HPDE6-E6E7 (cell line): ENCODE results near the gene UBE2L5.

ENCODE experiments used
- DNase-seq: peaks from one replicate; pipeline ENCODE4 v3.0.0; 2011; ENCODE audit warnings: missing footprints; ENCODE audit errors: extremely low spot score

UBE2L5 gene

GRCh38 chr13:30404207-30404606 is 18.1 kb upstream of the UBE2L5 start:
- DNase-seq, result no peak

- no peak for DNase-seq
These were observed 15.4 kb upstream of the UBE2L5 start for GRCh38 chr13:30406779-30407416.

- peak; percentile 22 for DNase-seq
These were observed 13.8 kb upstream of the UBE2L5 start for GRCh38 chr13:30408319-30409101.

- DNase-seq, result no peak
These were observed 12.2 kb upstream of the UBE2L5 start for GRCh38 chr13:30409886-30410704.

GRCh38 chr13:30410705-30411125 is 11.6 kb upstream of the UBE2L5 start:
- no peak for DNase-seq

GRCh38 chr13:30412346-30412745 is 9.9 kb upstream of the UBE2L5 start:
- DNase-seq, result no peak

- DNase-seq, result no peak
These were observed 8.5 kb upstream of the UBE2L5 start for GRCh38 chr13:30413842-30414241.

GRCh38 chr13:30415430-30416030 is 6.8 kb upstream of the UBE2L5 start:
- DNase-seq, result no peak

- no peak for DNase-seq
These were observed 5.8 kb upstream of the UBE2L5 start for GRCh38 chr13:30416471-30416870.

- no peak for DNase-seq
These were observed 4.1 kb upstream of the UBE2L5 start for GRCh38 chr13:30418075-30418716.

- no peak for DNase-seq
These were observed 3.4 kb upstream of the UBE2L5 start for GRCh38 chr13:30418717-30419459.

- peak; percentile 32 for DNase-seq
These were observed 920 bp upstream of the UBE2L5 start for GRCh38 chr13:30421093-30422053.

- DNase-seq, result no peak
These were observed 1.6 kb downstream of the UBE2L5 start for GRCh38 chr13:30423891-30424290.

GRCh38 chr13:30429235-30429634 is 6.9 kb downstream of the UBE2L5 start:
- DNase-seq, result no peak

- DNase-seq, result peak; percentile 50
These were observed 7.7 kb downstream of the UBE2L5 start for GRCh38 chr13:30429721-30430694.

- DNase-seq, result peak; percentile 31
These were observed 9.1 kb downstream of the UBE2L5 start for GRCh38 chr13:30431269-30431940.

GRCh38 chr13:30435911-30436451 is 13.7 kb downstream of the UBE2L5 start:
- no peak for DNase-seq

- DNase-seq, result no peak
These were observed 14.9 kb downstream of the UBE2L5 start for GRCh38 chr13:30437177-30437576.
